GDM1 (cell line): ENCODE results near the gene BARD1.
"Not testable (repeated sequence)": the region's sequence is repeated elsewhere in the genome, so short reads cannot be mapped to it uniquely, and the experiment has no call there.

ENCODE experiments used
- DNase-seq: peaks from one replicate; lab custom pipeline; 2025; lab: John Stamatoyannopoulos, UW

Gene BARD1

DNA sequence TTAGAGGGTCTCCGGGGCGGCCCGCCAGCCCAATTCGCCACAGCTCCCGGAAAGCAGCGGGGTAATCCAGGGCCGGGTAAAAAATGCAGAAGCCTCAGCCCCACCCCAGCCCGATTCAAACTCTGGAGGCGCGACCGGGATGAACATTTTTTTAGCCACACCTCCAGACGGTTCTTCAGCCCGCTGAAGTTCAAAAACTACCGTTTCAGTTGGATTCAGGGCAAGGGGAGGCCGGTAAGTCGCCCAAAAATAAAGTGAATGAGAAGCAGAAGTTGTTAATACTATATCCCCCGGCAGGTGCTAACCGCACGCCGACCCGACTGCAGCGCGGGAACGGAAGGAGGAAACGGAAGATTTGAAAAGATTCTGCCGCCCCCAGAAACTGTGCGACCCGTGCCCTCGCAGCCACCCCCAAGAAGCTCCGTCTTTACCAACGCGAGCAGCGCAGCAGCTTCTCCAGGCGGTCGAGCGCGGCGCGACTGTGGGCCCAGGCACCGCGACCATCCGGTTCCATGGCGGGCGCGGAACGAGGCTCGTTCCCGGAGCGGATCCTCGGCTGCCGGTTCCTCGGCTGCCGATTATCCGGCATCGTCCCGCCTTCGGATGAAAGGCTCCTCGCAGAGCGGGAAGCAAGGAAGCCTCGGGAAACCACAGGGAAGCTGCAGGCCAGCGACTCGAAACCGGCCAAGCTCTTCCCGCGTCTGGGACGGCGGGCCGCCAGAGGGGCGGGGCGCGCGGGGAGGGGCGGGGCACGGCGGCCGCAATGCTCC, at the start of gene BARD1:
TSS of gene BARD1 (minus strand) at position 703 of the 770 bp plus-strand sequence. CDS start at position 589, 114 bp downstream.
- peak; percentile 63 for DNase-seq

DNA sequence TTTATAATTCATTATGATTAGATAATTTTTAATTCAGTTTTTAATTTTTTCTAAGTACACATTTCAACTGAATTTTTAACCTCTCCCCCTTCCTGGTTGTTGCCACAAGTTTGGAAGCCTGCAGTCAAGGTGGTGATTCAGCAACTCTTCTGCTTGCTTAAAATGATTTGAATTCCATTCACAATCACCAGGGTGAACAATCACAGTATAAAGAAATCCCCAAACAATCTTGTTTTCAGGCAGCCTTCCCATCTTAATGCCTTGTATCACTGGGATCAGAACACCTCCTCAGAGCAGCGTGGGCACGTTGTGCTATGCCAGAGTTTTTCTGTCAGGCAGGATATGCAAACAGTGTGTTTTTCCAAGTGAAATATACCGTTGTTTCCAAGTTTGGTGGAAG, 46.7 kb upstream of the BARD1 start:
- DNase-seq = no peak

DNA sequence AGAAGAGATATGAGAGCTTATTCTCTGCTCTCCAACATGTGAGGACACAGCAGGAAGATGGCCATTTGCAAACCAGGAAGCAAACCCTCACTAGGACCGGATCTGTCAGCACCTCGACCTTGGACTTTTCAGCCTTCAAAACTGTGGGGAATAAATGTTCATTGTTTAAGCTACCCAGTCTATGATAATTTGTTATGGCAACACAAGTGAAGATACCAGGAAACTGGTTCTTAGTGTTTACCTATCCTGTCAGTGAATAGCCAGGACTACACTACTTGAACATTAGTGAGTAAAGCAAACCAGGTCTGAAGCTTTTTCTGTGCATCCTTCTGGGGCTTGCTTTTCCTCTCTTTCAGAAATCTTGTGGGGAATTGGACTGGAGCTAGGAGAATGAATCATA, 44.4 kb upstream of the BARD1 start:
- DNase-seq = no peak

DNA sequence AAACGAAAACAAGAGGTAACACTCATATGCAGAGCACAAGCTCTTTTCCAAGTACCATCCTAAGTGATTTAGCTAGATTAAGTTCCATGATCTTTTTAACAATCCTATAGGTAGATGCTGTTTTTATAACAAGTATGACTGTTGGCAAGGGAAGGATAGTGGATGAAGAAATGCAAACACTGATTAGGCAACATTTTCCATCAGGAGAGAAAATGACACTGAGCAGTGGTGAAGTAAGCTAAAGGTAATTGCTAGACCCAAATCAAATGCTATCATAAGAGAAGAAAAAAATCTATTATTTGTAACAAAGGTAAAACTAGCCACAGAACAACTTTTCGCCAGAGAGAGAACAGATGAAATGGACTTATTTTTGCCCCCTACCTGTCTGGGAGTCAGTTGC, 34.3 kb upstream of the BARD1 start:
- no peak for DNase-seq

DNA sequence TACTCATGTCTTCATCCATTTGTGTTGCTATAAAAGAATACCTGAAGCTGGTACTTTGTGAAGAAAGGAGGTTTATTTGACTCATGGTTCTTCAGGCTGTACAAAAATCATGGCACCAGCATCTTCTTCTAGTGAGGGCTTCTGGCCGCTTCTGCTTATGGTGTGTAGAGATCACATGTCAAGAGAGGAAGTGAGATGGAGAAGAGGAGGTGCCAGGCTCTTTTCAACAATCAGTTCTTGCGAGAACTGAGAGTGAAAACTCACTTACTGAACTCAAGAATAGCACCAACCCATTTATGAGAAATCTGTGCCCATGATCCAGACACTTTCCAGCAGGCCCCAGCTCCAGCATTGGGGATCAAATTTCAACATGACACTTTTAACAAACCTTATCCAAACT, 30.0 kb upstream of the BARD1 start:
- no peak for DNase-seq

DNA sequence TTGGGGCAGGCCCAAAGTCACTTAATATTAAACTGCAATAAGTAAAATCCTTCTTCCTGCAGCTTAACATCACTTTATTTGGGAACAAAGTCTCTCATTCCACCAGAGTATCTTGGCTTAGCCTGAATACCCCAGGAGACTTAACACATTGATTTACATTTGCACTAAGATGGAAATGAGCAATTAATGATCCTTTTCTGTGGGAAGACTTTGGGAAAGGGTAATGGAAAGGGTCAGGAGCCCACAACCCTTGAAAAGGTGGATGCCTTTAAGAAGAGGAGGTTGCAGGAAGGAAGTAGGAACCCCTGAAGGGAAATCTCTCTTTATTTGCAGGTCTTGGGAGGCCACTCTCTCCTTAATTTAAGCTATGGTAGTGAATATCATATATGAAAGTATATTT, 28.0 kb upstream of the BARD1 start:
- no peak for DNase-seq

DNA sequence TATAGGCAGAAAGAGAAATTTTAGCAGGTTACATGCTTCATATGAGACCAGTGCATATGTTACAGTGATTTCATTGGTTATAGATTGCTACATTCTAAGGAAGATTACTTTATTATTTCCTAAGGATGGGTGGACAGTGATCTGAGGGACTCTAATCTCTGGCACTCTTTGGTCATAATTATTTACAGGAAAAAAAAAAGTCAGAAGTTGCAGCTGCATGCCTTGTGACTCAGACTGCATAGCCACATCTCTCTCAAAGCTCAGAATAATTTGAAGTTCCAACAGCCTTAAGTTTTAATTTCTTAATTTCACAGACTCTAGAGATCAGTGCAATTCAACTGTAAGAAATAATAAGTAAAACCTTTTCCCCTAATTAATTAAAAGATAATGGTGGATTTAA, 27.1 kb upstream of the BARD1 start:
- DNase-seq = no peak

DNA sequence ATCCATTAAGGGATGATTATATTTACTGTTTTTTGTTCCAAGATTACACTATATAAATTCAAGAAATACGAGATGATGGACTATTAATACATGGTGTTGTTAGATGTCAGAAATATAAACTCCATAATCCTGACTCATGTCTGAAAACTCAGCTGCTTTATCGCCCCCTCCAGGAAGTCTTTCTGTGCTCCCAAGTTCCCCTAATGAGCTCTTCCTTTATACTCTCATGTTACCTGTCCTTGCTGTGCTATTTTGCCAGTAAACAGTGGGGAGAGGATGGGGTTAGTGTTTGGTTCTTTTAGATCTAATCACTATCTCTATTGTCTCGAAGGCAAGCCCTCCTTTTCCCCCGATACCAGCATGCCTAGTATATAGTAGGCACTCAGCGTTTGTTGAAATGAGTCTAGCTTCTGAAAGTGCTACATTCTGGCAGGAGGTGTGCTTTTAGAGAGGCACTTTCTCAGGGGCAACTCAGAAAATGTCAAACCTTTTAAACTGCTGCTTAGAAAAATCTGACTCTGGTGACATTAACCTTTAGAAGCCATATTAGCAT, 21.4 kb upstream of the BARD1 start:
- no peak for DNase-seq

DNA sequence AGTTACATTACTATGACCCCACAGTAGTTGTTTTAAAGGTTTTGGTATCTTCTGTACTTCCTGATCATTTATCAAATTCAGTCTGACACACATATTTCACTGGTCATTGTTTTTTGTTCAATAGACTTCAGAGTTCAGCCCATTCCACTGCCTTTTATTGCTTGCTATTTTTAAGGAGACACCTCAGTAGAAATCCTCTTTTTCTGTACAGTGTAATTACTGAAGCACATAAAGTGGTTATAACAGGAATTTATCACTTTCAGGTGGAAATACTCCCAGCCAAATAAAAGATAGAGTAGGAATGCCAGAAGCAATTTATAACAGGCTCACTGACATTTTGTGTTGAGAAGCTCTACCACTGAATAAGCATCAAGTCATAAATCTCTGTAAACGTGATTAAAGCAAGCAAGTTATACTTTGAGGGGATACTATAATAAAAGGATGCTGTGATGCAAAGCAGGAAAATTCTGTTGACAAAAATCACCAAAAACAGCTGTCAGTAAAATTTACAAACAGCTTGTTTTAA, 6.6 kb upstream of the BARD1 start:
- DNase-seq = no peak

DNA sequence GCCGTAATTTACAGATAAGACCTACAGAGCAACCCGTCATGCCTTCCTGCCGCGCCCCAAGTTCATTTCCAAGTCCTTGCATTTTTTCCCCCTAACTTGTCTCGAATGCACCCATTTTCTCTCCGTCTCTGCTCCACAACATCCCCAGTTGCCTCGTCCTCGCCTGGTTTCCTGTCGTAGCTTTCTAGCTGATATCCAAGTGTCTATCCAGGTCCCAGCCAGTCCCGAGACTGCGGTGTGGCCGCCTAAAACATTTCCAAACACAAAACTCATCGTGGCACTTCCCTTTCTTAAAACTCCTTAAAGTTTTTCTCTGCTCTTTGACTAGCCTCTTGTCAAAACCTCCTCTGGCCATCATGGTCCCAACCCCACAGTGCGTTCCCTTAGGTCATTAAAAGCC, 1.2 kb upstream of the BARD1 start:
- no peak for DNase-seq

DNA sequence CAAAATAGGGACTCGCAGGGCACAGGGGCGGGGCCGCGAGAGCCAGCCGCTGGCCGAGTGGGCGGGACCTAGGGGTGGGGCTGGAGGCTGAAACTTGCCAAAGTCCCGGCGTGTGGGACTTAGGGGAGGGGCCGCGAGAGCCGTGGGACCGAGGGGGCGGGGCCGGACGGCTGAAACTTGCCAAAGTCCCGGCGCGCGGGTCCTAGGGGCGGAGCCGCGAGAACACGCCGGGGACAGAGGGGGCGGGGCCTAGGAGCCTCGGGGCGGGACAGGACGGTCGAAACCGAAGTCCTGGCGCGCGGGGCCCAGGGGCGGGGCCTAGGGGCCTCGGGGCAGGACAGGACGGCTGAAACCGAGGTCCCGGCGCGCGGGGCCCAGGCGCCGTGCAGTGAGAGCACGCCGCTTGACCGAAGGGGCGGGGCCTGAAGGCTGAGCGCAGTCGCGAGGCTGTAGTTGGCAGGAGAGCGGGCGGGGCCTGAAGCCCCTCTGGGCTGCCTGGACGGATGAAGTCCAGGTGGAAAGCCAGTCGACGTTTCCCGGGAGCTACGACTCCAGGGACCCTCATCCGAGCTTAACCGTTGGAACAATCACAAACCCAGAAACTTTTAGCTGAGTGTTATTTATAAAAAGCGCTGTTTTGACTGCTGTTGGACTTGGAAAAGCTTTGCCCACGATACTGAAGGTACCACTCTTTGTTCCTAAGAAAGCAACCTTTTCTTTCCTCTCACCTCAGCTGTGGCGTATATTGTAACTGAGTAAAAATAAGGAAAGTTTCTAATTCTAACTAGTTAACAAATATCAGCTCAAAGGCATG, 475 bp upstream of the BARD1 start:
- DNase-seq = peak; percentile 97

DNA sequence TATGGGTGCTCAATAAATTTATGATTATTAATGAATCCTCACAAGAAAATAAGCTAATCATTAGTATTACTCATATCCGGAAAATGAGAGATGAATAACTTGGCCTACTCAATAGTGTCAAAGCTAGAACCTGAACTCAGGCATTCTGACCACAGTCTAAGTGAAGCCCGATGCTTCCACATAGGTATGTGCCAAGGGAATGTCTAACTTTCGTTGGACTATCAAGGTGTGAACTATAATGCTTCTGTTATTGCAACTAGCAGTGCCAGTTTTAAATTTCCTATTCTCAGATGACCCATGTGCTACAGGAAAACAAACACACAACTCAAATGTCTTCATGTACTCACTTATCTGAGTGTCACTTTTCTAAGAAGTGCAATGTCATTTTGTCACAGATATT, 1.8 kb downstream of the BARD1 start:
- DNase-seq = no peak

DNA sequence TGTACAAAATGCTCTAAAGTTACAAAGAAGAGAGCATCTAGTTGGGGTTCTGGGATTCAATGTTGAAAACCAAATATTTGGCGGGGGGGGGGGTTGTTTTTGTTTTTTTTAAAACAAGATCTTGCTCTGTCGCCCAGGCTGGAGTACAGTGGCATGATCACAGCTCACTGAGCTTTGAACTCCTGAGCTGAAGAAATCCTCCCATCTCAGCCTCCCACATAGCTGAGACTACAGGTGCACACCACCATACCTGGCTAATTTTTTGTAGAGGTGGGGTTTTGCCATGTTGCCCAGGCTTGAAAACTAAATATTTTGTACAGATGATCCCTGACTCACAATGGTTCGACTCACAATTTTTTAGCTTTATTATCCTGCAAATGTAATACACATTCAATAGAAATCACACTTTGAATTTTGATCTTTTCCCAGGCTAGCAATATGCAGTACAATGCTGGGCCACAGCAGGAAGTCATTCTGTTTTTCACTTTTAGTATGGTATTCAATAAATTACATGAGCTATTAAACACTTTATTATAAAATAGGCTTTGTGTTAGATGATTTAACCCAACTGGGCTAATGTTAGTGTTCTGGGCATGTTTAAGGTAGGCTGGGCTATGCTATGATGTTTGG, 7.6 kb downstream of the BARD1 start:
- no peak for DNase-seq

DNA sequence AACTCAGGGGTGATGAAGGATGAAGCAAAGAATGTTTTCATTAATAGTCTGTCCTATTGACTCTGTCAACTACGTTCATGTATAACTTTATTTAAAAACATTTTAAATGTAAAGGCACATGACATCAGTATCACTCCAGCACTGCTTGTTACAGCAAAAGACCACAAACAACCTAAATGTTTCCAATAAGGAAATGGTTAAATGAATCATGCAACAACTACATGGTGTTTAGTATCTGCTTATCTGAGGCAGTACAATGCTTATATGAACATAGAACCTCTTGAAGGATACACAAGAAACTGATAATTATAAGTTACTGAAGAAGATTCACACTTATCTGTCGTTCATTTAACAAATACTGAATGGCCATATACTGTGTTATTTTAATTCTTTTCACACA, 8.4 kb downstream of the BARD1 start:
- DNase-seq = no peak

DNA sequence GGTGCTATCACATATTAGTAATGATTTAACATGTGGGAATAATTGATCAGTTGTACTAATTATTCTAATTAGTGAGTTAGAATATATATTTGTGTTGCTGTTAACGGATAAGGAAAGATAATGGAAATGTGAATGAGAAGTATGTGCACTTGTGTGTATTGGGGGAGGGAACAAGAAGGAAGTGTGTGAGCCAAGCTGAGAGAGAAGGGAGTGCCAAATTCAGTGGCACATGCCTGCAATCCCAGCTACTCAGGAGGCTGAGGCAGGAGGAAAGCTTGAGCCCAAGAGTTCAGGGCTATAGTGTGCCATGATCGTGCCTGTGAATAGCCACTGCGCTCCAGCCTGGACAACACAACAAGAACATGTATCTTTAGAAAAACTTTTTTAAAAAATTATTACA, 9.3 kb downstream of the BARD1 start:
- no peak for DNase-seq

DNA sequence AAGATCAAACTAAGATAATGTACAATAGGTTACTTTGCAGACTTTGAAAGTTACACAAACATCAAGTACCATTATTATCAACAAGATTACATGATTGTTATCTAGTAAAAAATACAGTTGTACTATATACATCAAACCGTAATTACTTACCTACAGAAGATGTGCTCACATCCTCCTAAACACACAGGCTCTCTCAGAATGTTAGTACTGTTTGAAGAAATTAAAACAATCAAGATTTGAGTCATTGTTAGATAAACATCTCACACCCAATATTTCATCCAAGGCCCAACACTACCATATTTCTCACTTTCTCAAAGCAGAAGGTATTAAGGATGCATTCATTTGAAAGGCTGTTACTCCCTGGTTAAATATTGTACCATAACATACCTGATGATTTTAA, 12.6 kb downstream of the BARD1 start:
- no peak for DNase-seq

DNA sequence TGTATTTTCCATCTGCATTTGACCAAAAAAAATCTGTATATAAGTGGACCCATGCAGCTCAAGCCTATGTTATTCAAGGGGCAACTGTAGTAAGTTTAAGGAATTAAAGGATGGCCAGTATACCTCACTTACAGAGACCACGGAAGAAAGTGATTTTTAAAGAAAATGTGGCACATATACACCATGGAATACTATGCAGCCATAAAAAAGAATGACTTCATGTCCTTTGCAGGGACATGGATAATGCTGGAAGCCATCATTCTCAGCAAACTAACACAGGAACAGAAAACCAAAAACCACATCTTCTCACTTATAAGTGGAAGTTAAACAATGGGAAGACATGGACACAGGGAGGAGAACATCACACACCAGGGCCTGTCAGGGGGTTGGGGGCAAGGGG, 26.3 kb downstream of the BARD1 start:
- DNase-seq = not testable (repeated sequence)

DNA sequence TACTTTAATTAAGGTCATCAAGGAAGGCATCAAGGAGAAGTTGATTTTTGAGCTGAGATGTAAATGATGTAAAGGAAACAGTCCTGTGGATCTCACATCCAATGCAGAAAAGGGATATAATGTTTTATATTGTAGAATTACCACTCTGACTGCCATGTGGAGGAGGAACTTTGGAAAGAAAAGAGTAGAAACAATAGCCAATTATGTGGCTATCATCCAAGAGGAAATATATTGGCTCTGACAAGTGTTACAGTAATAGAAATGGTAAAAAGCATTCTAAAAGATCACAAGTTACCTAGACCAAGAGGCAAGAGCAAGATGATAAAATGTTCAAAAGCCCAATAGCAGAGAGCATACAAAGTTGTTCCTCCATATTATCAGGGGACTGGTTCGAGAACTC, 26.8 kb downstream of the BARD1 start:
- no peak for DNase-seq

DNA sequence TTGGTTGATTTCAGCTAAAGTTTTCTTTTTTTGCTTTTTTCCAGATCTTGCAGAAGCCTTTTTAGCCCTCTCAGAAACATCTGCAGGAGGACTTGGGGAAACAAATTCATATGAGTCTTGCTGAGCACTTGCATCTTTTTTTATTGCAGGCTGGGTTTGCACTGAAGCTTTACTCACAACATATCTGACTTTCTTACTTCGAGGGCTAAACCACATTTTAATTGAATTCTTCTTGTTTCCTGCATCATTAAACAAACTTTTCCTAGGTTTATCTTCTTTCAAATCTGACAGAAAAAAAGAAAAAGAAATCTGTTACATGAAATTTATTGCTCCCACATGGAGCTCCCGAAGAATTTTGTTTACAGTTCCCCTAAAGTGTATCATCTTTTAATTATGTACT, 28.3 kb downstream of the BARD1 start:
- no peak for DNase-seq

DNA sequence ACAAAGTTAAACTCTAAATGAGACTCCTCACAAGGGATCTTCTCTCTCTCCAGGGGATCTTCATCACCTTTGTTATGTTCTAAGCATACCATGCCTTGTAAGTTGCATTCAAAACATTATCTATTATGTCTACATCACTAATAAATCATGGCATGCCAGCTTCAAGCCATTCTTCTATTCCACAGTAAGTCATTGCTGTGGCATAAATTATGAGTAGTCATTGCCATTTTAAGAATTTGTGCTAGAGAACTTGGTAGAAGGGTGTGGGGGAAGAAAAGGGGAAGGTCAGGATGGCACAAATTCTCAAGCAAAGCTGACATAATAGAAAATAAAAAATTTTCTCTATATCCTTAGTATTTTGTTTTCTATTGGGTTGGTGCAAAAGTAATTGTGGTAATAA, 33.5 kb downstream of the BARD1 start:
- DNase-seq = no peak

DNA sequence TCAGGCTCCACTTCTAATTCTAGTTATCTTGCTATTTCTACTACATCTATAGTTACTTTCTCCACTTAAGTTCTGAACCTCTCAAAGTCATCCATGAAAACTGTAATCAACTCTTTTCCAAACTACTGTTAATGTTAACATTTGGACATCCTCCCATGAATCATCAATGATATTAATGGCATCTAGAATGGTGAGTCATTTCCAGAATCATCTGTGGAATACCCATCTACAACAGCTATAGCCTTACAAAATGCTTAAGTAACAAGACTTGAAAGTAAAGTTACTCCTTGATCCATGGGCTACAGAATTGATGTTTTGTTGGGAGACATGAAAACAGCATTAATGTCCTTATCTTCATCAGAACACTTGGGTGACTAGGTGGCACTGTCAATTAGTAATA, 35.4 kb downstream of the BARD1 start:
- DNase-seq = no peak

DNA sequence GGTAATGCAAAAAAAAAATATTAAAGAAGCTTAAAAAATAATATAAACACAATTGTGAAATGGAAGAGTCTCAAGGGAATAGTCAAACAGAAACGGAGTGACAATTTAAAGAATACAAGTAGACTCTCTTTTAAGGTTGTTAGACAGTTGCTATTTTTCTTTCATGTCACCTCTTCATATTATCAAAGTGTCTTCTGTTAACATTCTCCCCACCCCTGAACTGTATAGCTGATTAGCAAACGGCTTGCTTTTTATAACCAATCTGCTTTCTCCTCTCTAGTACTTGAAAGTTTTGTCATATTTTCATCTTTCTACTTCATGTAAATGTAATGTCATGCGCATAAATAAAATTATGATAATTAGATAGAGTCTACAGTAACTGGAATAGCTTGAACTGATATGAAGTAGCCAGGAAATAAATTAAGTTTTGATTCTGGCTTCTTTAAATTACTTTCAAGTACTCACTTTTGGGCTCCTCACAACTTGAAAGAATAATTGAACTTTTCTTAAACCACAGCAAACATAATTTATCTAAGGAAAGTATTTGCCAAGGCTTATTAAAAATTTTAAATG, 37.0 kb downstream of the BARD1 start:
- DNase-seq = no peak
